ENCODE measurements around the gene ADCK2.
"Not testable (repeated sequence)": the region's sequence is repeated elsewhere in the genome, so short reads cannot be mapped to it uniquely, and the experiment has no call there.

Gene ADCK2

DNA sequence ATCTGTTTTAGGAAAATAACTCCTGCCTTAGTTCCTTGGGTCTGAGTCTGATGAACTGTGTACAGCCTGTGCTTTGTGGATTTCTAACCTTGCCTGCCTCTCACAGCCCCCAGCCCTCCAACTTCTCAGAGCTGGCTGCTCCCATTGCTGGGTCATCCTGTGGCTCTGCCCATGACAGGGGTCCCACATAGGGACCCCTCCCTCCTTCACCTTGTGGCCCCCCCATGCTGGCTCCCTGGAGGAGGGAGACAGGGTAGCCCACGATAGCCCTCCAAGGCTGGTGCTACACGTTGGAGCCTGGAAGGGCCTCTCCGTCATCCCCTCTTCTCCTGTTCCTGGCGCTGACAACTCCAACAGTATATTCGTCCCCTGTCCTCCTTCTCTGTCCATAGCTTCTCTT, 29.3 kb upstream of the ADCK2 start:
- Histone ChIP-seq H3K9me3 (ENCODE audit: low read depth, low read length) (no peaks in the 10 kb centered on the region), H3K27ac (no peak overlapping the region), H3K4me3 (no peak overlapping the region), H3K9ac (ENCODE audit: insufficient read length) (no peak overlapping the region), H3K36me3 (ENCODE audit: insufficient read depth, low read length) (no peaks in the 10 kb centered on the region)
- TF ChIP-seq EZH2 (IDR thresholded peaks at IDR 0.05) (no peak), POLR2AphosphoS5 (IDR thresholded peaks at IDR 0.05; ENCODE audit: borderline replicate concordance, low read depth, low read length) (no peak), FOXP2 (optimal IDR thresholded peaks at IDR 0.05; ENCODE audit: control extremely low read depth, extremely low read length, insufficient read depth) (no peak)
- no peak for DNase-seq (ENCODE audit: low read depth, low spot score)

DNA sequence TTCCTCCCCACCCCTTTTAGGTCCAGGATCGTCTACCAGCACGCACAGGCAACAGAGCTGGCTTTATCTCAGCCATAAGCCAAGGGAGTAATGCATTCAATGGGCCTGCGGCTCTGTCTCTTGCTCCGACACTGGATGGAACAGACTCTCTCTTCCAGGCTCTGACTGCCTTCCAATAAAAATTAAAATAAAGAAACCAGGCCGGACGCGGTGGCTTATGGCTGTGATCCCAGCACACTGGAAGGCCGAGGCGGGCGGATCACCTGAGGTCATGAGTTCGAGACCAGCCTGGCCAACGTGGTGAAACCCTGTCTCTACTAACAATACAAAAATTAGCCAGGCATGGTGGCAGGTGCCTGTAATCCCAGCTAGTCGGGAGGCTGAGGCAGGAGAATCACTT, 28.0 kb upstream of the ADCK2 start:
- not testable (repeated sequence) for DNase-seq (ENCODE audit: low read depth, low spot score); H3K9ac ChIP-seq (ENCODE audit: insufficient read length); H3K27ac ChIP-seq; H3K36me3 ChIP-seq (ENCODE audit: insufficient read depth, low read length); H3K4me3 ChIP-seq; H3K9me3 ChIP-seq (ENCODE audit: low read depth, low read length)

DNA sequence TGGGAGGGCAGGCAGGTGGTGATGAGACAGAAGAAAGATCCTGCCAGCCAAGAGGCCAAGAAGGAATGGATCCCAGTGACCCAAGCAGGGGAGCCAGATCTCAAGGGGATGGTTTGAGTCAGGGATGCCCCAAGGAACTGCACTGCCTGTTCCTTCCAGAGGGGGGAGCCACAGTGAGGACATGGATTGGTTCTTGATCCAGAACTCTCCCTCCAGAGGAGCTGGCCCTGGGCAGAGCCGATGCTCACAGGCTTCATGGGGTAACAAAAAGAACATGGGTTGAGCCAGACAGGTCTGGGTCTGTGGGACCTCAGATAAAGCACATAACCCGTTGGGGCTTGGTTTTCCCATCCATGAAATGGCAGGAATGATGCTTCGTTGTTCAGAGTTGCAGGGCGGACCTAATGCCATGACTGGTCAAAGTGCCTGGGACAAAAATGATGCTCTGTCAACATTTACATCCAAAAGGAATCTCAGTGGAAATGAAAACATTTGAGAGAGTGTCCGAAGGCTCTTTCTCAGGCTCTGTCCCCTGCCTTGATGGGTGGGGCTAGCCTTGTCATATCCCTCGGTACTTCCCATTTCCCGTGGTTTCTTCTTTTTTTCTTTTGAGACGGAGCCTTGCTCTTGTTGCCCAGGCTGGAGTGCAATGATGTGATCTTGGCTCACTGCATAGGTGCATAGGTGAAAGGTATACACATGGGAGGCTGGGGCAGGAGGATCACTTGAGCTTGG, 27.4 kb upstream of the ADCK2 start:
- Histone ChIP-seq H3K36me3 (ENCODE audit: insufficient read depth, low read length) (no peaks in the 10 kb centered on the region), H3K27ac (no peak overlapping the region), H3K9ac (ENCODE audit: insufficient read length) (no peak overlapping the region), H3K4me3 (no peak overlapping the region), H3K9me3 (ENCODE audit: low read depth, low read length) (no peaks in the 10 kb centered on the region)
- TF ChIP-seq FOXP2 (optimal IDR thresholded peaks at IDR 0.05; ENCODE audit: control extremely low read depth, extremely low read length, insufficient read depth) (no peak), POLR2AphosphoS5 (IDR thresholded peaks at IDR 0.05; ENCODE audit: borderline replicate concordance, low read depth, low read length) (no peak), EZH2 (IDR thresholded peaks at IDR 0.05) (no peak)
- no peak for DNase-seq (ENCODE audit: low read depth, low spot score)

DNA sequence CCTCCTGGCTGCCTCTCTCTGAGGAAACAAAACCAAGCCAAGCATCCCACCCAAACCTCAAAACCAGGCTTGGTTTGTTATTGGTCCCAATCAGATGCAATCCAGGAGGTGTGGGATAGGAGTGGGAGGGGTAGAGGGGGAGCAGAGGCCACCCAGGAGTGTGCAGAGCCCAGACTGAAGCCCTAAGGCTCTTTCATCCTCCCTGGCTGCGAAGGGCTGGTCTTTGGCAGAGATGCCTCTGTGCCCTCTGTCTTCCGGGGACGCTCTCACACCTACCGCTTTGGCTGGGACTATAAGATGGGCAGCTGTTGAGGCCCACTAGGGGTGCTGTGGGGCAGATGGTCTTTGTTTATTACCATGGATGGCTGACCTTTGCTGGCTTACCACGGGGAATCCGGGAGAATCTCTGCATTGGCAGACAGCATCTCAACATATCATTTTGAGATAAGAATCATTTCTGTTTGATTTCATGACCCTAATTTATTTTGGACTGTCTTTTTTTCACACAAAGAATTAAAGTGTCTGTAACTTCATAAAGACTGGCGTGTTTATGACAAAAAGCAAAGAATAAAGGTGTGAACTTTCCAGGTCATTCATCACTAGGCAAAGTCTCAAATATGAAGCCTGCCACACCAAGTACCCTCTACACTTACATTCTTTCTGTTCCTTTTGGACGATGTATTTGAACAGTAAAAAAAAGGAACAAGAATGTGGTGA, 25.7 kb upstream of the ADCK2 start:
- H3K27ac ChIP-seq, result no peak overlapping the region
- TF ChIP-seq POLR2AphosphoS5 (IDR thresholded peaks at IDR 0.05; ENCODE audit: borderline replicate concordance, low read depth, low read length) (no peak), EZH2 (IDR thresholded peaks at IDR 0.05) (no peak), FOXP2 (optimal IDR thresholded peaks at IDR 0.05; ENCODE audit: control extremely low read depth, extremely low read length, insufficient read depth) (no peak)
- no peak overlapping the region for H3K4me3 ChIP-seq
- H3K36me3 ChIP-seq (ENCODE audit: insufficient read depth, low read length), result no peaks in the 10 kb centered on the region
- no peak for DNase-seq (ENCODE audit: low read depth, low spot score)
- no peaks in the 10 kb centered on the region for H3K9me3 ChIP-seq (ENCODE audit: low read depth, low read length)
- no peak overlapping the region for H3K9ac ChIP-seq (ENCODE audit: insufficient read length)

DNA sequence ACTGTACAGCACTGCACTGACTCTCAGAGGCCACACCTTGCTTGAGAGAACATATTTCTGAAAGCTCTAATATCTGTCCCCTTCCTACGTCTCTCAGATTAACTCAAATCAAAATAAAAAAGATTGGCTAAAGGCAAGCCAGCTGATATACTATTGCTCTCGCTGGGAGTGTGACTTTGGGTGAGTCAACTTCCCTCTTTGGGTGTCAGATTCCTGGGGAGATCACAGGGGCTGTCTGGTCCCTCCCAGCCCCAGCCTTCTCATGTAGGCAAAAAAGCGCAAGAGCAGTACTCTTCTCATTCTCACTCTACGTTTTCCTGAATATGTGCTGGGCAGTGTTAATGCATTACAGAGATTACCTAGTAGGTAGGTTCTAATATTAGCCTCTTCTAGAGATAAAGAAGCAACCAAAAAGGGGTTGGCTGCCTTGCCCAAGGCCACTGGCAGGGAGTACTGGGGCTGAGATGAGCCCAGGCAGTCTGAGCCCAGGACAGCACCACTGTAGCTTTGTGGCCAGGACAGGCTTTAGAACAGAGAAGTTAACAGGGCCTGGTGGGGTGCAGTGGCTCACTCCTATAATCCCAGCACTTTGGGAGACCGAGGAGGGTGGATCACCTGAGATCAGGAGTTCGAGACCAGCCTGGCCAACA, 23.1 kb upstream of the ADCK2 start:
- Histone ChIP-seq H3K9me3 (ENCODE audit: low read depth, low read length) (no peaks in the 10 kb centered on the region), H3K36me3 (ENCODE audit: insufficient read depth, low read length) (no peaks in the 10 kb centered on the region), H3K9ac (ENCODE audit: insufficient read length) (no peak overlapping the region), H3K27ac (no peak overlapping the region), H3K4me3 (no peak overlapping the region)
- DNase-seq (ENCODE audit: low read depth, low spot score), result no peak
- TF ChIP-seq EZH2 (IDR thresholded peaks at IDR 0.05) (no peak), POLR2AphosphoS5 (IDR thresholded peaks at IDR 0.05; ENCODE audit: borderline replicate concordance, low read depth, low read length) (no peak), FOXP2 (optimal IDR thresholded peaks at IDR 0.05; ENCODE audit: control extremely low read depth, extremely low read length, insufficient read depth) (no peak)

DNA sequence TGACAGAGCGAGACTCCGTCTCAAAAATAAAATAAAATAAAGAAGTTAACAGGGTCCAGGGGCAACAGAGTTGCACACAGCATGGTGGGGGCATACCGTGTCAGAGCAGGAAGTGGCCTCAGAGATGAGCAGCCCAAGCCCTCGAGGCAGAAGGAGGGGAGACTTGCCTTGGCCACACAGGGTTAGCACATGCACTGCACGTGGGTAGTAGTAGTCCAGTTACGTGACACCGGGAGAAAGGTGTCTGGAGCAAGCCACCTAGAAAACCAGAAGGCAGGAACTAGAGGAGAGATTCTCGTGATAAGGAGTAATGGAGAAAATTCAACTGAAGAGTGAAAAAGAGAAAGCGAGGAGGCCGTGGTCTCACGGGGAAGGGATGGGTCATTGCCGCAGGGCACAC, 22.4 kb upstream of the ADCK2 start:
- H3K36me3 ChIP-seq (ENCODE audit: insufficient read depth, low read length), result no peaks in the 10 kb centered on the region
- H3K9me3 ChIP-seq (ENCODE audit: low read depth, low read length), result no peaks in the 10 kb centered on the region
- H3K27ac ChIP-seq, result no peak overlapping the region
- TF ChIP-seq POLR2AphosphoS5 (IDR thresholded peaks at IDR 0.05; ENCODE audit: borderline replicate concordance, low read depth, low read length) (no peak), EZH2 (IDR thresholded peaks at IDR 0.05) (no peak), FOXP2 (optimal IDR thresholded peaks at IDR 0.05; ENCODE audit: control extremely low read depth, extremely low read length, insufficient read depth) (no peak)
- no peak overlapping the region for H3K4me3 ChIP-seq
- H3K9ac ChIP-seq (ENCODE audit: insufficient read length), result no peak overlapping the region
- no peak for DNase-seq (ENCODE audit: low read depth, low spot score)

DNA sequence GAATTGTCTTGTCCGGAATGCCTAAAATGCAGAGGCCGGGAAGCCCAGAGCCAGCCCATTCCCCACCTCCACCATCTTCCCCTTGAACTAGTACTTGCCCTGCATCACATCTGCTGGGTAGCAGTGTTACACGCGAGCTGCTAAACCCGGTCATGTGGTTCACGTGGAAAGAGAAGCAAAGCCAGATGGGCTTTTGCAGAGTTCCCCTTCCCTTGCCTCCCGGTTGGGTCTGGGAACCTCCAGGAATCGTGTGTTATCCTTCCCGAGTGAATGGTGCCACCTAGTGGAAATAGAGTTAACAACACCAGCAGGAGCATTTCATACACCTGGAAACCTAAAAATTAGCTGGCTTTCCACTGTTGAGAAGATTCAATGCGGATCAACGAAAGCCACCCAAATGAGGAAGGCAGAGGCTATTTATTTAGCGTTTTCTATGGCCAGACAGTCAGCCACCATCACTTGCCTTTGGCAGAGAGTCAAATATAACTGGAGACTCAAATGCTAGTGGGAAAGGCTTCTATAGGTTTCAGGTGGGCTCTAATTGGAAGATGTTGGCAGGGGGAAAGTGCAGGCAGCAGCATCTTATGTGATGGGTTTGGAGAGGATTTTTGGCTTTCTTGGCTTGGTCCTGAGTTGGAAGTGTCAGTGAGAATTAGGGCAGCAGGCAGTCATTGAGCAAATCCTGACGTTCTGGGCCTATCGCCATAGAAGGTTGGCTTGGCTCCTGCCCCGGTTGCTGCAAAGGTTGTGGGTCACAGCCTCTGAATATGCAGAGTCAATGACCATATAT, 19.2 kb upstream of the ADCK2 start:
- no peaks in the 10 kb centered on the region for H3K9me3 ChIP-seq (ENCODE audit: low read depth, low read length)
- TF ChIP-seq EZH2 (IDR thresholded peaks at IDR 0.05) (no peak), POLR2AphosphoS5 (IDR thresholded peaks at IDR 0.05; ENCODE audit: borderline replicate concordance, low read depth, low read length) (no peak), FOXP2 (optimal IDR thresholded peaks at IDR 0.05; ENCODE audit: control extremely low read depth, extremely low read length, insufficient read depth) (no peak)
- H3K36me3 ChIP-seq (ENCODE audit: insufficient read depth, low read length), result no peaks in the 10 kb centered on the region
- DNase-seq (ENCODE audit: low read depth, low spot score), result peak; percentile 52
- no peak overlapping the region for H3K9ac ChIP-seq (ENCODE audit: insufficient read length)
- no peak overlapping the region for H3K27ac ChIP-seq
- H3K4me3 ChIP-seq, result no peak overlapping the region

DNA sequence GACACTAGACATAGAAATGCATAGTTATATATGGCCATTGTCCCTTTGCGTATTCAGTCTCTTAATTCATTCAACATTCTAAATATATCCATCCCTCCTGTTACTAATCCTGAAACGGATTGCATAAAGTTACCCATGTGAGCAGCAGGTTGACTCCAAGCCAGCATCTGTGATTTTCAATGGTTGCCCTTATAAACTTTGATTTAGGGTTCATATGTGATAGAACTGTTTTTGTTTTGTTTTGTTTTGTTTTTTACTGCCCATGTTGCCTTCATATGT, 18.7 kb upstream of the ADCK2 start:
- DNase-seq (ENCODE audit: low read depth, low spot score), result no peak
- TF ChIP-seq FOXP2 (optimal IDR thresholded peaks at IDR 0.05; ENCODE audit: control extremely low read depth, extremely low read length, insufficient read depth) (no peak), POLR2AphosphoS5 (IDR thresholded peaks at IDR 0.05; ENCODE audit: borderline replicate concordance, low read depth, low read length) (no peak), EZH2 (IDR thresholded peaks at IDR 0.05) (no peak)
- H3K27ac ChIP-seq, result no peak overlapping the region

More for the DNA sequence above, 18.7 kb upstream of the ADCK2 start:
- no peak overlapping the region for H3K4me3 ChIP-seq
- H3K9me3 ChIP-seq (ENCODE audit: low read depth, low read length), result no peaks in the 10 kb centered on the region
- no peak overlapping the region for H3K9ac ChIP-seq (ENCODE audit: insufficient read length)
- no peaks in the 10 kb centered on the region for H3K36me3 ChIP-seq (ENCODE audit: insufficient read depth, low read length)
